H4 (cell line): Measurements from ENCODE around the gene MRPL45. TPM values are rescaled to one million over a fixed set of nuclear protein-coding genes. Genes with fewer than 3 reads are reported as not detected.

Experiments used
- DNase-seq: peaks from one replicate; pipeline ENCODE4 v3.0.0-alpha.2; 2015; ENCODE audit warnings: low spot score
- total RNA-seq: library from RNA; depleted of rRNA; stranded (reverse); fragments of >200 nt; shearing (Covaris generic); gene quantifications from 2 replicates; pipeline ENCODE4 v1.2.3, GENCODE V29; 2014

Gene MRPL45
- total RNA-seq, 1 experiment from 2014 or later, result 59.2 TPM

- DNase-seq, result no peak
Observed at GRCh38 chr17:38325221-38325851, 28.4 kb downstream of the MRPL45 start.

GRCh38 chr17:38326996-38327792 lies 30.2 kb downstream of the MRPL45 start:
- no peak for DNase-seq

GRCh38 chr17:38327936-38328335 lies 31.0 kb downstream of the MRPL45 start:
- DNase-seq, result no peak

GRCh38 chr17:38328620-38329019 lies 31.7 kb downstream of the MRPL45 start:
- DNase-seq, result no peak

DNA sequence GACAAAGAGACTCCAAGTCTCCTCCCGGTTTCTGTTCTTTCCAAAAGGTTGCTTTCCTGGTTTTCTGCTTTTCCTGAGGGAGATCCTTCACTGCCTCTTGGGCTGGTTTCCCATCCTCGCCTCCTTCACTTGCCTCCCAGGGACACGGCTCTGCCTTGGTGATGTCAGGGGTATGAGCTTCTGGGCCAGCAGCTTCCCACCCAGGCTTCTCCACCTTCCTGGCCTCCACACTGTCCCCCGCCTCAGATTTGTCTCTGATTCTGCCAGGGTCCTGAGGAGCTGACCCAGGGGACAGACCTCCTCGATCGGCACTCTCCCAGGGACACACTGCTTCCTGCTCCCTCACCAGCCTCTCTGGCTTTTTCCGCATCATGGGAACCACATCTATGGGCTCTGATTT lies 32.3 kb downstream of the MRPL45 start:
- no peak for DNase-seq

DNA sequence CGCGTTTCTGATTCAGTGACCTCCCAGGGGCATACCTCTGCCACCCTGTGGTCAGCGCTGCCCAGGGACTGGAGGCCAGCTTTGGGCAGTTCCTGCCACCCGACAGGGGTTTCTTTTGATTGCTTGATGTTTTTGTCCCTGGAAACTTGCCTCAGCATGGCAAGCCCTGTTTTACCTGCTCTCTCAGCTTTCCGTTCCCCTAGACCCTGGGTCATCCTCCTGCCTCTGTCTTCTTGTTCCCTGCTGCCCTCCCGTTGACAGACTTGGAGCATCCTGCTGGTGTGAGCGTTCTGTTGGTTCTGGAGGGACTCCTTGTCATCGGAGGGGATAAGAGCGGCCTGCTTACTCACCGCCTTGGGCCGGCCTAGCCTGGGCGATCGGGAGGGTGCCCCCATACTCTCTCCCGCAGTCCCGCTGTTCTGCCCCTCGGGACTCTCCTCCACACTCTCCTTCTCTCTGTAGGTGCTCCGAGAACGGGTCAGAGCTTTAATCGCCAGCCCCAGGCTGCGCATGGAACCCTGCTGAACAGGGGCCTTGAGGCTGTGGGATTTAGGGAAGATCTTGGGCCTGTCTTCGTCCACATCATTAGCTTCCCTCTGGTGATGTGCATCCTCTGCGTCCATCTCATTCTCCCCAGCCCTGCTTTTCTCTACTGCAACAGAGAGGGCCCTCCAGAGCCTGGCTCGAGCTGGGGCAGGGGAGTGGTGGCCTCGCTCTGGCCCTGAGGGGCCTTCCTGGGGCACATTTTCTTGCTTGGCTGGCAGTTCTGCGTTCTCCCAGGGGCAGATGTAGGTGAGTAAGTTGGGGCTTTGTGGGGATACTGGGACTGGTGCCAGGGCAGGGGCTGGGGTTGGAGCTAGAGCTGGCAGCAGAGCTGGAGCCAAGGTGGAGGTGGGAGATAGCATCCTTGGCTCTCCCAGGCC lies 33.1 kb downstream of the MRPL45 start:
- no peak for DNase-seq

- no peak for DNase-seq
Observed at GRCh38 chr17:38330941-38331411, 34.0 kb downstream of the MRPL45 start.

DNA sequence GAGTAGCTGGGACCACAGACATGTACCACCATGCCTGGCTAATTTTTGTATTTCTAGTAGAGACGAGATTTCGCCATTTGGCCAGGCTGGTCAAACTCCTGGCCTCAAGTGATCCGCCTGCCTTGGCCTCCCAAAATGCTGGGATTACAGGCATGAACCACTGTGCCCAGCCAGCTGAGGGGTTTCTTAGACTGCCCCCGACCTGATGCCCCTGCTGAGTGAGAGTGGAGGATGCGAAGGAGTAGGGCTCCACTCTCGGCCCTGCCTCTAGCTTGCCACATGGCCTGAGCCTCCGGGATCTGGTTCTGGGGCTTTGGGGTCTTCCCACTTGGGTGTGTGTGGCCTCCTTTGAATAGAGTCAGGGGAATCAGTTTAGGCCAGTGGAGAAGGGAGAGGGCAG lies 35.8 kb downstream of the MRPL45 start:
- DNase-seq, result no peak

DNA sequence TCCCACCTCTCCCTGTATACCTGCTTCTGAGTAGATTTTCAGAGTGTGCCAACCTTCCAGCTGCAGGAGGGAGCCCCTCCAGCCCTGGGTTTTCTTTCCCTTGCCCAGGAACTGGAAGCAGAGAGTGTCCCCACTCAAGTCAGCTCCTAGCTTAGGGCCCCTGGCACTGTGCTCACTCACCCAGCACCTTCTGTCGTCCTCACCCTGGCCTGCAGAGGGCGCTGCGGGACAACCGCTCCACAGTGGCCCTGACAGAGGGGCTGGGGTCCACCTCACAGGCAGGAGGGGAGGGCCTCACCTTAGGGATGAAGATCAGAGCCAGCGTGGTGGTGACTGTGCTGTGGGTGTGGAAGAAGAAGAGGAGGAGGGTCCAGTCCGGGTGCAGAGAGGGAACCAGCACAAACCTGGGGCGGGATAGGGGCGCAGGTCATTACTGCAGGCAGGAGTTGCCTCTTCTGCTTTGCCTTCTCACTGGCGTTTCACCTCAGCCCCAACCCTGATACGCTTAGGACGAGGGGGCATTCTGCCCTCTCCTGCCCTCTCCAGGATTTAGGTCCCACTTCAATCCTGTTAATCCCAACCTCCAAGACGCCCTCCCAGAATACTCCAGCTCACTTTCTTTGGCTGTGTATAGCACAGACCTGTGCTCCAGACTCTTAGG lies 36.8 kb downstream of the MRPL45 start:
- no peak for DNase-seq

GRCh38 chr17:38334480-38335364 lies 37.8 kb downstream of the MRPL45 start:
- DNase-seq, result no peak

DNA sequence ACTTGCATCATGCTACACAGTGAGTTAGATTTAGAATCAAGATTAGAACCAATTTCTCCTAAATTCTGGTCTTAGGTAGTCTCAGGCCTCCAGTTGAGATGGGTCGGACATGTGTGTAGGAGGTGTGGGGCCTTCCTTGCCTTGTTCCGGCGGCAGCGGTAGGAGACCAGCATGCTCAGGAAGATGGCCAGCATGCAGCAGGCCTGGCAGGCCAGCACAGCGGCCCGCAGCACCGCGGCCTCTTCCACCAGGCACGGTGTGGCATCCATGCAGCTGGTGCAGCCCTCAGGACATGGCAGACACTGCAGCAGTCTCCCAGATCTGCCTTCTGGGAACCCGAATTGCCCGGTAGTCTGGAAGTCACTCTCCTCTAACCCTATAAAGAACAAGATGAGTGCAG lies 39.9 kb downstream of the MRPL45 start:
- no peak for DNase-seq

GRCh38 chr17:38338053-38338452 lies 41.1 kb downstream of the MRPL45 start:
- DNase-seq, result no peak

- DNase-seq, result no peak
Observed at GRCh38 chr17:38338535-38338934, 41.6 kb downstream of the MRPL45 start.

GRCh38 chr17:38339891-38340290 lies 42.9 kb downstream of the MRPL45 start:
- DNase-seq, result no peak

GRCh38 chr17:38341035-38341721 lies 44.2 kb downstream of the MRPL45 start:
- no peak for DNase-seq

- no peak for DNase-seq
Observed at GRCh38 chr17:38342886-38343607, 46.1 kb downstream of the MRPL45 start.

- DNase-seq, result no peak
Observed at GRCh38 chr17:38343608-38344419, 46.8 kb downstream of the MRPL45 start, which contains the start of gene GPR179. Gene GPR179 (minus strand): TSS chr17:38343956. CDS start chr17:38343789, 167 bp downstream.

GRCh38 chr17:38344420-38344745 lies 47.4 kb downstream of the MRPL45 start:
- no peak for DNase-seq

DNA sequence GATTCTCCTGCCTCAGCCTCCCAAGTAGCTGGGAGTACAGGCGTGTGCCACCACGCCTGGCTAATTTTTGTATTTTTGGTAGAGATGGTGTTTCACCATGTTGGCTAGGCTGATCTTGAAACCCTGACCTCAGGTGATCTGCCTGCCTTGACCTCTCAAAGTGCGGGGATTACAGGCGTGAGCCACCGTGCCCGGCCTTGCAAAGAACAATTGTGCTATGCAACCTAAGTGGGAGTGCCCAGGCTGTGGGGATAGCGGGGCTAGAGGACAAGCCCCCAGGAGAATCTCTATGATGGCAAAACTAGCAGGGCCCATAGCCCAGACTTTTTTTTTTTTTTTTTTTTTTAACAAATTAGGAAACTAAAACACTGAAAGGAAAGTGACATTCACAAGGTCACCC lies 48.8 kb downstream of the MRPL45 start:
- DNase-seq, result no peak
